GM12873 (cell line): Measurements from ENCODE around the gene TRIM8.

Experiments used
- CTCF ChIP-seq: IDR thresholded peaks from 2 replicates; pipeline ENCODE4 v1.5.1; 2012; ENCODE audit warnings: low read depth, mild to moderate bottlenecking, moderate library complexity, low read length, control low read depth; ENCODE audit not compliant: insufficient read depth; ENCODE audit errors: missing control alignments

The TRIM8 gene

GRCh38 chr10:102660888-102661657 lies 16.8 kb downstream of the TRIM8 start:
- TF ChIP-seq CTCF: no peak

GRCh38 chr10:102661658-102662028 lies 17.4 kb downstream of the TRIM8 start:
- TF ChIP-seq CTCF: no peak

GRCh38 chr10:102665904-102666509 lies 21.7 kb downstream of the TRIM8 start:
- no peak for TF ChIP-seq CTCF

GRCh38 chr10:102668326-102669107 lies 24.2 kb downstream of the TRIM8 start:
- no peak for TF ChIP-seq CTCF

GRCh38 chr10:102669206-102670064 lies 25.2 kb downstream of the TRIM8 start:
- peak; percentile 73 for TF ChIP-seq CTCF

GRCh38 chr10:102670065-102670670 lies 25.9 kb downstream of the TRIM8 start:
- no peak for TF ChIP-seq CTCF
